A549 (cell line): Measurements from ENCODE around the gene SEMA4A. TPM values are rescaled to one million over a fixed set of nuclear protein-coding genes. Genes with fewer than 3 reads are reported as not detected.

Experiments used
- ATAC-seq, 2 experiments: fragments of 200-7000 bp in 1 of 2; fragments of >200 bp in 1 of 2; cut with Nextera tagmentation in 1 of 2; cut with Tn5 transposase in 1 of 2; 3 replicates each; pipeline versions ENCODE4 v1.8.0 to v1.9.1; 2018 to 2020; ENCODE audit warnings: mild to moderate bottlenecking in 1 of 2, moderate library complexity in 1 of 2
- CTCF ChIA-PET: fragments of 300-600 bp; sonication (Branson Sonifier 250); formaldehyde crosslinking; extraction: SDS; loops from one replicate; lab custom pipeline; 2021; ENCODE audit warnings: antibody characterized with exemption, inconsistent platforms; lab: Yijun Ruan, JAX
- POLR2A ChIA-PET: fragments of 350-600 bp; formaldehyde crosslinking; extraction: SDS; loops from one replicate; lab custom pipeline; 2021; ENCODE audit warnings: antibody characterized with exemption, inconsistent platforms; lab: Yijun Ruan, JAX
- DNase-seq, 2 experiments: peaks; one replicate each; pipeline versions ENCODE4 v3.0.0 to v3.0.0-alpha.2; 2011 to 2016; ENCODE audit warnings: low read depth in 1 of 2, low spot score in 1 of 2
- FAIRE-seq: peaks from 2 replicates; lab custom pipeline; 2011; peaks lifted over from hg19 to GRCh38; lab: Jason Lieb, UNC
- H3K27ac ChIP-seq, 2 experiments: fragments of >200 bp; sonication (Bioruptor Twin); formaldehyde crosslinking; 3 replicates each; pipeline ENCODE4 v1.5.1; 2016 to 2017
- H3K4me1 ChIP-seq: fragments of >200 bp; sonication (Bioruptor Twin); formaldehyde crosslinking; 3 replicates; pipeline ENCODE4 v1.6.1; 2016
- H3K4me2 ChIP-seq: fragments of >200 bp; sonication (Bioruptor Twin); formaldehyde crosslinking; 3 replicates; pipeline ENCODE4 v1.6.1; 2016
- H3K4me3 ChIP-seq: fragments of >200 bp; sonication (Bioruptor Twin); formaldehyde crosslinking; 3 replicates; pipeline ENCODE4 v1.5.1; 2016
- H3K9me3 ChIP-seq: fragments of >200 bp; sonication (Bioruptor Twin); formaldehyde crosslinking; 3 replicates; pipeline ENCODE4 v1.6.1; 2016
- ATOH8 ChIP-seq: fragments of 250-450 bp; sonication (Bioruptor Pico); IDR thresholded peaks from 2 replicates; pipeline ENCODE4 v1.5.0; 2020; ENCODE audit warnings: low read depth, mild to moderate bottlenecking, moderate library complexity
- CBX2 ChIP-seq: fragments of 200-600 bp; sonication (generic); IDR thresholded peaks from 2 replicates; pipeline ENCODE4 v1.6.1; 2016; ENCODE audit warnings: low read depth, mild to moderate bottlenecking, borderline replicate concordance
- CEBPB ChIP-seq, 2 experiments: fragments of >200 bp in 1 of 2; sonication (Bioruptor Twin) in 1 of 2; formaldehyde crosslinking in 1 of 2; IDR thresholded peaks; 2 replicates each; pipeline ENCODE4 v1.6.1; 2012 to 2016
- FOSB ChIP-seq: fragments of 250-450 bp; sonication (Bioruptor Pico); IDR thresholded peaks from 2 replicates; pipeline ENCODE4 v1.5.0; 2020; ENCODE audit warnings: mild to moderate bottlenecking, moderate library complexity
- FOXS1 ChIP-seq: fragments of 250-450 bp; sonication (Bioruptor Pico); IDR thresholded peaks from 2 replicates; pipeline ENCODE4 v1.5.0; 2020; ENCODE audit warnings: mild to moderate bottlenecking, moderate library complexity
- HES2 ChIP-seq: fragments of >200 bp; sonication (Bioruptor Twin); formaldehyde crosslinking; IDR thresholded peaks from 2 replicates; pipeline ENCODE4 v1.6.1; 2016
- HOXB5 ChIP-seq: fragments of 250-450 bp; sonication (Bioruptor Pico); IDR thresholded peaks from 2 replicates; pipeline ENCODE4 v1.5.0; 2020; ENCODE audit warnings: mild to moderate bottlenecking, moderate library complexity
- MAFK ChIP-seq: fragments of 450-650 bp; IDR thresholded peaks from 2 replicates; pipeline ENCODE4 v1.6.1; 2014; ENCODE audit not compliant: partially characterized antibody
- NR3C1 ChIP-seq: fragments of >200 bp; sonication (Bioruptor Twin); formaldehyde crosslinking; IDR thresholded peaks from 3 replicates; pipeline ENCODE4 v1.6.1; 2017
- POLR2A ChIP-seq: IDR thresholded peaks from 2 replicates; pipeline ENCODE4 v1.6.1; 2012; ENCODE audit warnings: mild to moderate bottlenecking, low read length
- POLR2AphosphoS2 ChIP-seq: conservative IDR thresholded peaks from 2 replicates; pipeline ENCODE4 v1.6.1; 2012; ENCODE audit warnings: low read length, improper control_type of control experiment, inconsistent platforms
- RARB ChIP-seq: fragments of 250-450 bp; sonication (Bioruptor Pico); IDR thresholded peaks from 2 replicates; pipeline ENCODE4 v1.8.0; 2021; ENCODE audit warnings: mild to moderate bottlenecking, moderate library complexity
- RCOR1 ChIP-seq: fragments of 150-350 bp; IDR thresholded peaks from 2 replicates; pipeline ENCODE4 v1.6.1; 2014; ENCODE audit warnings: antibody characterized with exemption, low read length, low read depth
- SMC3 ChIP-seq: fragments of >200 bp; sonication (Bioruptor Twin); formaldehyde crosslinking; IDR thresholded peaks from 3 replicates; pipeline ENCODE4 v1.6.1; 2018; ENCODE audit warnings: inconsistent platforms
- SREBF2 ChIP-seq: fragments of 450-650 bp; IDR thresholded peaks from 2 replicates; pipeline ENCODE4 v1.6.1; 2014; ENCODE audit warnings: mild to moderate bottlenecking, moderate library complexity
- TFCP2L1 ChIP-seq: fragments of 250-450 bp; sonication (Bioruptor Pico); IDR thresholded peaks from 2 replicates; pipeline ENCODE4 v1.5.0; 2021; ENCODE audit warnings: mild to moderate bottlenecking
- ZNF302 ChIP-seq: fragments of 250-450 bp; sonication (Bioruptor Pico); IDR thresholded peaks from 2 replicates; pipeline ENCODE4 v1.9.0; 2021; ENCODE audit warnings: inconsistent platforms, mild to moderate bottlenecking, moderate library complexity
- WGBS: methylation state at CpG from one replicate; pipeline ENCODE4 v1.1.6; 2017; ENCODE audit errors: missing lambda C conversion rate; 5-methylcytosine and 5-hydroxymethylcytosine counted together
- polyA plus RNA-seq, 4 experiments: library from polyadenylated mRNA; depleted of rRNA in 3 of 4; stranded (reverse); fragments of >200 nt; fragmentation: RNase III in 1 of 4; extraction: RNeasy Plus Mini Kit Qiagen cat#74134 plus additional on column Dnase treatment in 1 of 4; gene quantifications; 2 replicates in 3 of 4; 3 replicates in 1 of 4; pipeline ENCODE4 v1.2.3, GENCODE V29; 2011 to 2017
- TF ChIP-seq, protein P1 (sequence below): fragments of >200 bp; sonication (Bioruptor Twin); formaldehyde crosslinking; IDR thresholded peaks from 3 replicates; pipeline ENCODE4 v1.6.1; 2016
- TF ChIP-seq, protein P2 (sequence below): fragments of 250-450 bp; sonication (Bioruptor Pico); IDR thresholded peaks from 2 replicates; pipeline ENCODE4 v1.5.0; 2021; ENCODE audit warnings: mild to moderate bottlenecking, moderate library complexity, borderline replicate concordance

SEMA4A gene
- polyA plus RNA-seq, 2 of the 4 experiments (the other 2 are of a cell fraction): 0.04 to 0.27 TPM

DNA sequence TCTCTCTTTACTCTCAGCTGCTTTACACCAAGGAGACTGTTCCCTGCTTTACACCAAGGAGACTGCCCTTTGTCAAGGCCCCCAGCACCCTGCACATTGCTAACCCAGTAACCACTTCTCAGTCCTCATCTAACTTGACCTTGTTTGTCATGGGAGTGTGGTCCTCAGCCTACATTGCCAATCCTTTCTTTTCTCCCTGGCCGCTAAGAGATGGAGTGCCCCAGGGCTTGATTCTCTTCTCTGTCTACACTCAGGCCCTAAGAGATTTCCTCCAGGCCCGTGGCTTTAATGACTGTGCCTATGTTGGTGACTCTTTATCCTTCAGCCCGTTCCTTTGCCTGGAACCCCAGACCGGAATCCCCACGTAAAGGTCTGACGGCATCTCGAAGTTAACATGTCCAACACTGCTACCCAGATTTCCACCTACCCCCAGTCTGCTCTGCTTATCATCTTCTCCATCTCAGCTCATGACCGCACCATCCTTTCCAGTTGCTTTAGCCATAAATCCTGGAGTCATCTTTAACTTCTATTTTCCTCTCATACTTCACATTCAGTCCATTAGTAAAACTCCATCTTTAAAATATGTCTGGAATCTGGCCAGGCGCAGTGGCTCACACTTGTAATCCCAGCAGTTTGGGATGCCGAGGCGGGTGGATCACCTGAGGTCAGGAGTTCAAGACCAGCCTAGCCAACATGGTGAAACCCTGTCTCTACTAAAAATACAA is 9.5 kb upstream of the SEMA4A start:
- Histone ChIP-seq H3K4me3 (no peak overlapping the region), H3K9me3 (no peaks in the 10 kb centered on the region), H3K4me1 (peaks cover 21% of the 10 kb centered on the region), H3K27ac (no peak overlapping the region)
- FAIRE-seq (no peak), ATAC-seq (no peak), DNase-seq (no peak)
- POLR2A ChIA-PET: interaction anchor here (0.7 kb wide), 1 partner anchor 210 kb away, joined by 3 read pairs; the partner anchor contains the start of gene KHDC4
- CTCF ChIA-PET: interaction anchor here (0.9 to 54.8 kb wide), 6 partner anchors 10 to 86 kb away, joined by 3 to 2239 read pairs (median 26); partner anchors contain the start of genes BGLAP and MEX3A
- no peak for TF ChIP-seq HES2
- TF ChIP-seq, protein P1, sequence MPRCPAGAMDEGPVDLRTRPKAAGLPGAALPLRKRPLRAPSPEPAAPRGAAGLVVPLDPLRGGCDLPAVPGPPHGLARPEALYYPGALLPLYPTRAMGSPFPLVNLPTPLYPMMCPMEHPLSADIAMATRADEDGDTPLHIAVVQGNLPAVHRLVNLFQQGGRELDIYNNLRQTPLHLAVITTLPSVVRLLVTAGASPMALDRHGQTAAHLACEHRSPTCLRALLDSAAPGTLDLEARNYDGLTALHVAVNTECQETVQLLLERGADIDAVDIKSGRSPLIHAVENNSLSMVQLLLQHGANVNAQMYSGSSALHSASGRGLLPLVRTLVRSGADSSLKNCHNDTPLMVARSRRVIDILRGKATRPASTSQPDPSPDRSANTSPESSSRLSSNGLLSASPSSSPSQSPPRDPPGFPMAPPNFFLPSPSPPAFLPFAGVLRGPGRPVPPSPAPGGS: no peak
- TF ChIP-seq RARB: no peak
- TF ChIP-seq FOSB (CRISPR knock-in tag): peak; percentile 12; the same call in 1 of the 2 replicates
- no peak for TF ChIP-seq CBX2
- TF ChIP-seq SMC3: no peak
- no peak for TF ChIP-seq ZNF302 (CRISPR knock-in tag)
- no peak for TF ChIP-seq RCOR1
- TF ChIP-seq CEBPB (IDR thresholded peaks at IDR 0.05): no peak
- no peak for TF ChIP-seq NR3C1
- TF ChIP-seq ATOH8 (CRISPR knock-in tag): no peak
- 0 out of 2 replicates have a peak, but pooled peaks have one; percentile 59 for TF ChIP-seq POLR2AphosphoS2
- TF ChIP-seq, protein P2, sequence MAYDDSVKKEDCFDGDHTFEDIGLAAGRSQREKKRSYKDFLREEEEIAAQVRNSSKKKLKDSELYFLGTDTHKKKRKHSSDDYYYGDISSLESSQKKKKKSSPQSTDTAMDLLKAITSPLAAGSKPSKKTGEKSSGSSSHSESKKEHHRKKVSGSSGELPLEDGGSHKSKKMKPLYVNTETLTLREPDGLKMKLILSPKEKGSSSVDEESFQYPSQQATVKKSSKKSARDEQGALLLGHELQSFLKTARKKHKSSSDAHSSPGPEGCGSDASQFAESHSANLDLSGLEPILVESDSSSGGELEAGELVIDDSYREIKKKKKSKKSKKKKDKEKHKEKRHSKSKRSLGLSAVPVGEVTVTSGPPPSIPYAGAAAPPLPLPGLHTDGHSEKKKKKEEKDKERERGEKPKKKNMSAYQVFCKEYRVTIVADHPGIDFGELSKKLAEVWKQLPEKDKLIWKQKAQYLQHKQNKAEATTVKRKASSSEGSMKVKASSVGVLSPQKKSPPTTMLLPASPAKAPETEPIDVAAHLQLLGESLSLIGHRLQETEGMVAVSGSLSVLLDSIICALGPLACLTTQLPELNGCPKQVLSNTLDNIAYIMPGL (CRISPR knock-in tag): no peak
- TF ChIP-seq POLR2A: no peak
- TF ChIP-seq, all 56 proteins: peak for 2
- 77% methylated on average over 11 of the region's 11 CpGs for WGBS
- H3K4me2 ChIP-seq: no peak overlapping the region

GRCh38 chr1:156144742-156145141 is 8.6 kb upstream of the SEMA4A start:
- ATAC-seq (no peak), DNase-seq (no peak), FAIRE-seq (no peak)
- CTCF ChIA-PET: interaction anchor here (0.9 to 54.8 kb wide), 13 partner anchors 10 to 143 kb away, joined by 3 to 2239 read pairs (median 5); partner anchors contain the start of genes BGLAP and MEX3A
- H3K4me3 ChIP-seq: no peak overlapping the region
- TF ChIP-seq NR3C1 (no peak), POLR2AphosphoS2 (peak; percentile 57; the same call in 1 of the 2 replicates), FOSB (CRISPR knock-in tag) (peak; percentile 28)
- no peaks in the 10 kb centered on the region for H3K9me3 ChIP-seq
- H3K27ac ChIP-seq: no peak overlapping the region
- POLR2A ChIA-PET: no interaction called here
- H3K4me1 ChIP-seq: peaks cover 21% of the 10 kb centered on the region
- WGBS: 74% methylated on average over 5 of the region's 5 CpGs
- no peak overlapping the region for H3K4me2 ChIP-seq

GRCh38 chr1:156145650-156146019 is 7.8 kb upstream of the SEMA4A start:
- no peak overlapping the region for H3K27ac ChIP-seq
- no peak for ATAC-seq
- peak overlapping the region; percentile 67 for H3K4me2 ChIP-seq
- DNase-seq: no peak
- H3K4me1 ChIP-seq: peaks cover 19% of the 10 kb centered on the region
- FAIRE-seq: no peak
- TF ChIP-seq SREBF2 (no peak), HOXB5 (CRISPR knock-in tag) (no peak), ATOH8 (CRISPR knock-in tag) (no peak), HES2 (no peak), MAFK (no peak), TFCP2L1 (CRISPR knock-in tag) (no peak), FOXS1 (no peak)
- TF ChIP-seq, all 56 proteins: peak for 0
- 43% methylated on average over 2 of the region's 2 CpGs for WGBS
- Histone ChIP-seq H3K4me3 (no peak overlapping the region), H3K9me3 (no peaks in the 10 kb centered on the region)
- ChIA-PET CTCF (interaction anchor here (0.6 to 54.8 kb wide), 27 partner anchors 10 to 300 kb away, joined by 3 to 2239 read pairs (median 5); partner anchors contain the start of genes BGLAP, MEX3A and SLC25A44), POLR2A (interaction anchor here (0.6 kb wide), 1 partner anchor 67 kb away, joined by 4 read pairs; the partner anchor contains the start of gene PMF1)
